GM18519 (cell line): ENCODE measurements around the gene NDUFB4.
"Not testable (repeated sequence)": the region's sequence is repeated elsewhere in the genome, so short reads cannot be mapped to it uniquely, and the experiment has no call there.

Experiments
- ATAC-seq: cut with Tn5 transposase; IDR thresholded peaks from one replicate; pipeline ENCODE4 v1.9.1; 2021; ENCODE audit warnings: mild to moderate bottlenecking, moderate library complexity; ENCODE audit not compliant: unreplicated experiment, low FRiP score

Gene NDUFB4

DNA sequence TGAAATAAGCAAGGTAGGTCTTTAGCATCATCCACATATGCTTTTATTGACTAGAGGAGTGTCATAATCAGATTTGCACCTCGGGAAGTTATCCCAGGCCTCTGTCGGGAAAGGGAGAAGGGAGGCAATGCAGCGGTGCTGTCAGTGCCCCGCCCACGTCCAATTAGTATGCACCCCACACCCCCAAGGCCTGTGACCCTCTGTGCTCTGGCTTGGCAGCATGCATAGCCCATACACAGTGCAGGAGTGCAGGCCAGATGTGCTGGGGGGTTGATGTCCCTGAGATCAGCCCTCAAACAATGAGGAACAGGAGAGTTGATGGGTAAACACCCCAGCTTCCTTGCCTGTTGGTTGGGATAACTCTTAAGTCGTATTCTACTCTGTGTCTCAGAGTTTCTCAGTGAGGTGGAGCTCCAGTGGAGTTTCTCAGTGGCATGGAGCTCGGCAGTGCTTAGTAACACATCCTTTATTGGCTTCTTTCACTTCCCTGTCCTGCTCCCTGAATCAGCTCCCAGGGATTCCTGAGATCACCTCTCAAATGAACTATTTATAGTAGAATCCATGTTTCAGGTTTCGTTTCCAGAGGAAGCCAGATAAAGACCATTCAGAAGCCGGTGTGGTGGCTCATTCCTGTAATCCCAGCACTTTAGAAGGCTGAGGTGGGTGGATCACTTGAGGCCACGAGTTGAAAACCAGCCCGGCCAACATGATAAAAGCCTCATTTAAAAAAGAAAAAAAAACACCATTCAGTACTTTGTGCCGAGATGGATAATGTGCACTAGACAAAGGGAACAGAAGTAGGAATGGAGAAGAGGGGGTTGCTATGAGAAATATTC is 26.7 kb upstream of the NDUFB4 start:
- ATAC-seq: no peak

DNA sequence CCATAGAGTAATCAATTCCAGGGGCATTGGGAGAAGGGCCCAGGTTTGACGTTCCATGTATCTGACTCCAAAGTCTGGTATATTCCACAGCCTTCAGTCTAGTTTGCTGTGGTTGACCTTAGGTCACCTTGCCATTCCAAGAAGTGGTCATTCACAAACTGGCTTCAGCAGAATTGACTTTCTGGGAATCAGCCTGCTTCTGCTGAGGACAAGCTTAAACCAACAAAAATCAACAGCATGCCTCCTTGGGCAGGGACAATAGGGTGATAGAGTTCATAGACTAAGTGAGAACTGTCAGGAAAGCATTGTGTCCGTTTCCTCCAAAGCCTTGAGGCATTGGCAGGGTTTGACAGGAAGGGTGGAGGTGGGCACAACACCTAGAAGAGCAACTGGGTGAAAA is 24.1 kb upstream of the NDUFB4 start:
- ATAC-seq: no peak

DNA sequence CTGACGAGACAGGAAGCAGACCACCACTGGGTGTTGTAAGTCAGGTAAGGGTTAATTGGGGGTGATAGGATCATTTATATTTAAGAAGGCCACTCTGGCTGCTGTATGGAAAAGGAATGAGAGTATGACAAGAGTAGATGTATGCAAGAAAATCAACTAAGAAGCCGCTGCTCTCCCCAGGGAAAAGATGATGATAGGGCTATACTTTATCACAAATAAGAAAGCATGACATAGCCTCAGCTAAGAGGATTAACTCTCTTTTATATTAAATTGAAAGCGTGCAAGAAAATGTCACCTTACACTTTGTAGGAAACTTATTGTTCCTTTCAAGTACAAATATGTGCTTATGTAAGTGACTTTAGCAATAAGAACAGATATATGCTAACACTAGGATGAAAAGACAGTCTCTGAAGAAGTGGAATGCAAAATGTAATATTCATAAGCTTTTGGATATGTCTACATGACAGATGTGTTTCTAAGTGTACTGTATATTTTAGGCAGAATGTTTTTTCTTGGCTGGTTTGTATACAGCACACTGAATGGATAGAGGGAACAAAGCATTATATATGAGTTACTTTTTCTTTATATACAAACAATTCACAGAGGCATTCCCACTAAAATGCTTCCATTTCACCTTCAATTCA is 8.7 kb upstream of the NDUFB4 start:
- no peak for ATAC-seq

DNA sequence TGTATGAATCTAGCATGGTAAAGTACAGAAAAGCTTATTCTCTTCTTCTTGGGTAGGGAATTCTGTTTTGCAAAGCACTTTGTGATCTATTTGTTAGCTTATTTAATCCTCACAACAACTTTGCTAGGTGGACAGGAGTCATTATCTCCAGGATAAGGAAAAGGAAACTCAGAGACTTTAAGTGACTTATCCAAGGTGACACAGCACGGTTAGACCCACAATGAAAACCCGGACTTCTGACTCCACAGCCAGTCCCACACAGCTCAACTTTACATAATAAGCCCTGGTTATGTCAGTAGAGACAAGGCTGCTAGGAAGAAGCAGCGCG is 384 bp upstream of the NDUFB4 start:
- ATAC-seq: no peak

DNA sequence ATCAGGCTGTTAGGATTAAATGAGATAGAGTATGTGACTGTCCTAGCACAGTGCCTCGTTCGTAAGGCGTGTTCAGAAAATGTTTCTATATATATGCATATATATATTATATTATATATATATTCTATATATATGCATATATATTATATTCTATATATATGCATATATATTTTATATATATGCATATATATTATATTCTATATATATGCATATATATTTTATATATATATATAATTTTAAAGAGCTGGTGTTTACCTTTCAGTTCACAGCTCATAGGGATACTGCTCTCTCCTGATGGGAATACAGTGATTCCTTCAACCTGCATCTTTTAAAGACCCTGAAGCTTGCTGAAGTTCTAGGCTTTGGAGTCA is 702 bp downstream of the NDUFB4 start:
- ATAC-seq: no peak

DNA sequence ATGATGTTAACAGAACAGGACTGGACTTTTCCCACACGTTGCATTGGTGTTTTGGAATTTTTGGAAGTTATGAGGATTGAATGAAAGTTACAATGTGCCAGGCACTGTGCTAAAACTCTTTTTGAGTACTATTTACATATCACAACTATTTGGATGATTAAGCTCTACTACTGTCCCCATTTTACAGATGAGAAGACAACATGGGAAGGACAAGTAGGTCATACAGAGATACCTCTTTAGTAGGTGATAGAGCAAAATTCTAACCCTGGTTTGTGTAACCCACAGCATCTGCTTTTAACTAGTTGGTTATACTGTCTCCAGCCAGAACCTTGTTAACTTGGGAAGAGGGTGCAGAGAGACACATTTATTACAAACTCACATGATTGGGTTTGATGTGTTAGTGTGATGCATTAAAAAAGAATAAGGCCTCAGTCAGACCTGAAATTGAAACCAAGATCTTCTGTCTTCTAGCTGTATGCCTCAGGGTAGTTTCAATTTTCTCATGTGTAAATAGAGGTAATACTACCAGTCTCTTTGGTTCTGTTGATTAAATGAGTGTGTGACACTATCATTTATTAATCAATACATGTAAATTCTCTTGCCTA is 1.4 kb downstream of the NDUFB4 start:
- peak; percentile 37 for ATAC-seq

DNA sequence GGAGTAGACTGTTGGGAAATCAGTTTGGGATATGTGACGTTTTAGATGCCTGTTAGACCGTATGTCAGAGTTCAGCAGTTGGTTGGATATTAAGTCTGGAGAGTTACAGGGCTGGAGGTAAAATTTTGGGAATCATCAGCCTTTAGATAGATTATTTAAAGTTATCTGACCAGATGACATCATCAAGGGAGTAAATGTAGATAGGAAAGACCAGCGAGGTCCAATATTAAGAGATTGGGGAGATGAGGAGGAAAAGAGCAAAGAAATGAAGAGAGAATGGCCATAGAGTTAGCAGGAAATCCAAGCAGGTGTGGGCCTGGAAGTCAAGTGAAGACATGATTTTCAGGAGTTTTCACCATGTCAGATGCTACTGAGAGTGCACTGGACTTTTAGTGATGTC is 3.1 kb downstream of the NDUFB4 start:
- ATAC-seq: no peak

DNA sequence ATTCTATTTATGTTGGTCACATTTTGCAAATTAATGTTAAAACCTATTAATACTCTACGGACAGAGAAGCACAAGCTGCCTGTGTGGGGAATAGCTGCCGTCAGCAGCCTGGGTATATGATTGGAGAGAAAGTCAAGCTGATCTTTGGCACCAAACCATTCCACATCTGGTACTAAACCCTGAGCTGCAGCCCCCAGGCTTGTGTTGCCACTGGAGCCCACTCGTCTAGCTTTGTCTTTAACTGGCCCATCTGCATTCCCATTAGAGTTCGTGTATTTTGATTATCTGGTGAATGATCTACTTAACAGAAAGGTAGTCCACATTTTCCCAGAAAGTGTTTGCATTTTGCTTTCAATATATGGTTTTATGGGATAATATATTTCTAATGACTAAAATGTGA is 5.4 kb downstream of the NDUFB4 start:
- ATAC-seq: no peak

DNA sequence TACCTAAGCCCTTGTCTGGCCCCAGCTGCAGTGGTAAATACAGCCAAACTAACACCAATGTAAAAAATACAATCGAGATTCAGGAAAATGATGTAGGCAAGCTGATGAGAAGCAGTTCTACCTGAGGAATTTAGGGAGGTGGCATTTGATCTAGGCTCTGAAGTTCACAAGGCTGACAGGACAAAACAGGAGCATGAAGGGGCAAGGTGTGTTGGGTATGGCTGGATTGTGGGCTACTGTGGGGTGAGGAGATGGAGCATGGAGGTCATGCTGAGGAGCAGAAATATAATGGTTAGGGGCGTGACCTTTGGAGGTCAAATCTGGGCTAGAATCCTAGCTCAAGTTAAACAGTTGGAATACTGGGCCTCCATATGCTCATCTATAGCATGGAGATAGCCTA is 6.5 kb downstream of the NDUFB4 start:
- ATAC-seq: no peak

DNA sequence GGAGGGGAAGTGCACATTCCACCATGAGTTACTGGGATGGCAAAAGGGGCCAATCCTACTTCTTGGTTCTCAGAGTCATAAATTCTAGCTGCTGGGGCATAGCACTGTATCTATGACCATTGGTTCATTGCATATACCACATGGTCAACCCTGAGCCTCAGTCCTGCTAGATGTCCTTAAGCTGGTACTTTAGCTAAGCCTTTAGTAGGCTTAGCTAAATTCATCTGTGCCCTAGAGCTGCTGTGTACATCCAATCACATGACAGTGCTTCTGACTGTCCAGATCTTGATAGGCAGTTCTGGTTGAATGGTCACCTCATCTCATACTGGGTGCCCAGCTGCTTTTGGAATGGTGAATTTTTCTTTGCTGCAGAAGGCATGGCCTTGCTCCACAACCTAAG is 8.2 kb downstream of the NDUFB4 start:
- no peak for ATAC-seq

DNA sequence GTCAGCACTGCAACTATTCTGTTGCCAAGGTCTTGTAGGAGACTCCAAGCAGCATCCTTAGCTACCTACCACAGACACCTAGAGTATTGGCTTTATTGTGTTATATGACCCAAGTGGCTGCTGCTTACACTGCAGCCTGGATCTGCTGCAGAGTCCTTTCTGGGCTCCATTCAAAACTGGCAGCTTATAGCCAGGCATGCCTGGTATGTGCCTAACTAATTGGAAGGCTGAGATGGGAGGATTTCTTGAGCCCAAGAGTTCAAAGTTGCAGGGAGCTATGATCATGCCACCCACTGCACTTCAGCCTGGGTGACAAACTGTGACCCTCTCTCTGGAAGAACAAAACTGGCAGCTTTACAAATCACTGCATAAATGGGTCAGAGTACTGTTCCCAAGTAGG is 8.6 kb downstream of the NDUFB4 start:
- no peak for ATAC-seq

DNA sequence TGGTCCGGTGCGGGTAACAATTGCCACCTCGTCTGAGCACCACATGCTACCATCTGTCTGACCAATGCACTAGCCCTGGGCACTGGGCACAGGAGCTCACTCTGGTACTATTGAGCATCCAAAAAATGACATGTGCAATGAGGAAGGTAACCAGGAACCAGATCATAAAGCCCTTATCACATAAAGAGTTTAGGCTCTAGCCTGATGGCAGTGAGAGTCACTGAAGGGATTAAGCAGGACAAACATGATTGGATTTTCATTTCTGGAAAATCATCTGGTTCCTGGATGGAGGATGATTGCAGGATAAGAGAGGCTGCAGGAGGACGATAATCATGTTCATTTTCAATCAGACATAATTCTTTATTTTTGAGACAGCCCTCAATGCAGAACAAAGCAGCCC is 12.4 kb downstream of the NDUFB4 start:
- no peak for ATAC-seq

DNA sequence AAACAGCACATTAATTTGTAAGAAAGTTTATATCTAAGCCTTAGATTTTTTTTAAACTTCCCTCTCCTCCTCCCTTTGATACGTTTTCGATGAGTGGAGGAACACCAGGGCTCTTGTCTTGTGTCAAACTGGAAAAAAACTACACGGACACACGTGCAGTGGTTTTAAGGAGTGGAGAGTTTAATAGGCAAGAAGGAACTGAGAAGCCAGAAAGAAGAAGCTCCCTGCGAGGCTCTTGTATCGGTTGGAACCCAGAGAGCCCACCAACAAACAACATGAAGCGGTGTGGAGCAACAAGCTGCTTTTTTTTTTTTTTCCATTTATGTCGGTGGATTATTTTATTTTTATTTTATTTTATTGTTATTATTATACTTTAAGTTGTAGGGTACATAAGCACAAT is 18.6 kb downstream of the NDUFB4 start:
- no peak for ATAC-seq

DNA sequence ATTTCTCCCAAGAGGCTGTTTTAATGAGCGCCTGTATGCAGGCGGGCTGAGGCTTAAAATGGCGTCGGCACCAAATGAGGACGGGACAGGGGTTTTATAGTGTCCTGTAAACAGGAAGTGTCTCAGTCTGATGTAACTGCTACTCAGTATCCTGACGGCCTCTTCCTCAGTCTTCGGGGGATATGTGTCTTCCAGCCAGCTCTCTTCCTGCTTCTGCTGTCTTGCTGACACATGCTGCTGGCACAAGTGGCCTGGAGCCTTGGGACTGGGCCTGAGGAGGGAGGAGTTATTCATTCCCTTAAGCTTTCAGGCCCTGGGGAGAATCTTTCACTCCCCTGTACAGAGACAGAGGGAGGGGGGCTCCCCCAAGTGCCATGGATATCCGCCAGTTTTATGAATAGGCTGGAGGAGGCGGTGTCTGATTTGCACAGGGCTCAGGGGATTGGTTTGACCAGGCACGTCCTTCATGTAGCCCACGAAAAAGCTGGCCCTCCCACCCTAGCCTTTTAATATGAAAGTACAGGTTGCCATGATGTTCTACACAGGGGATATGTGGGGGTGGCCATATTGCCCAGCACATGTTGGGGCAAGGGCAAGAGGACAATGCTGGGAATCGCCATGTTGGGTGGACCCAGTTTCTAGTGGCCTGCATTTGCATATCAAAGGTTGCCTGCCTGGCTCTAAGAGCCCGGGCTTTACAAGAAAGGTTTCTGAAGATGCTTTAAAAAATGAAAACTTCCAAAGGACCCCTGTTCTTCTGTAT is 19.9 kb downstream of the NDUFB4 start:
- no peak for ATAC-seq

DNA sequence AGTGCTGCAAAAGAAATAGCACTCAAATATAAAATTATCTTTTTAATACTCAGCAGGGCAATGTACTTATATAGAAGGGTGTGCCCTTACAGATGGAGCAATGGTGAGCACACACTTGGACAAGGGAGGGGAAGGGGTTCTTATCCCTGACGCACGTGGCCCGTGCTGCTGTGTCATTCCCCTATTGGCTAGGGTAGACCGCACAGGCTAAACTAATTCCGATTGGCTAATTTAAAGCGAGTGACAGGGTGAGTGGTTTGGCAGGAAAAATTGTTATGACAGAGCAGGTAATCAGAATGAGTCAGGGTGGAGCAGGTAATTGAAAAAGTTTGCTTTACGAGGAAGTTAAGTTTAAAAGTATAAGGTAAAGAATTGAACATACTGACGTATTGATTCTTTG is 20.6 kb downstream of the NDUFB4 start:
- ATAC-seq: not testable (repeated sequence)

DNA sequence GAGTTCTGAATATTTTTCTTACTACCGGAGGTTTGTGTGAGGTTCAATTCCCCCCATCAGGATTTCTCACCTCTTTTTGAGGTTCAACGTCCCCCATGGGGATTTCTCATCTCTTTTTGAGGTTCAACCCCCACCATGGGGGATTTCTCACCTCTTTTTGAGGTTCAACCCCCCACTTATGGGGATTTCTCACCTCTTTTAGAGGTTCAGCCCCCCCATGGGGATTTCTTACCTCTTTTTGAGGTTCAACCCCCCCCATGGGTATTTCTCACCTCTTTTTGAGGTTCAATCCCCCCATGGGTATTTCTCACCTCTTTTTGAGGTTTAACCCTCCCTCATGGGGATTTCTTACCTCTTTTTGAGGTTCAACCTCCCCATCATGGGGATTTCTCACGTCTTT is 26.3 kb downstream of the NDUFB4 start:
- no peak for ATAC-seq

DNA sequence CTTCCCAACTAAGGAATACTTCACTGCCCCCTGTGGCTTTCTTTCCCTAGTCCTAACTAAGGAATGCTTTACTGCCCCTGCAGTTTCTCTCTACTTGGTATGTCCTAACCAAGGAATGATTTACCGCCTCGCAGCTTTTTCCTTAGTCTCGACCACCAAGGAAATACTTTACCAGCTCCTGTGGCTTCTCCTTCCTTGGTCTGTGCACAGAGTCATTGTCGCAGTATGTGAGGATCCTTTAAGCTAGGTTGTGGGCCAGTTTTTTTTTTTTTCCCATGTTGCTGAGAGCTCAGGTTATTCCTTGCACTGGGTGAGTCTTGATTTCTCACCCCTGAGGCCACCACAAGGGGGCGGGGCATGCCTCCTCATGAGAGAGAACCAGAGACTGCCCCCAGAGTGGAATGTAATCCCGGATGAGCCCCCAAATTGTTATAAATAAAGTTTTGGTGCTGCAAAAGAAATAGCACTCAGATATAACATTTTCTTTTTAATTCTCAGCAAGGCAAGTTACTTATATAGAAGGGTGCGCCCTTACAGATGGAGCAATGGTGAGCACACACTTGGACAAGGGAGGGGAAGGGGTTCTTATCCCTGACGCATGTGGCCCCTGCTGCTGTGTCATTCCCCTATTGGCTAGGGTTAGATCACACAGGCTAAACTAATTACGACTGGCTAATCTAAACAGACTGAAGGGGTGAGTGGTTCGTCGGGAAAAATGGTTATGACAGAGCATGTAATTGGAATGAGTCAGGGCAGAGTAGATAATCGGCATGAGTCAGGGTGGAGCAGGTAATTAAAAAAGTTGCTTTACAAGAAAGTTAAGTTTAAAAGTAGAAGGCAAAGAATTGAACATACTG is 27.0 kb downstream of the NDUFB4 start:
- ATAC-seq: no peak

DNA sequence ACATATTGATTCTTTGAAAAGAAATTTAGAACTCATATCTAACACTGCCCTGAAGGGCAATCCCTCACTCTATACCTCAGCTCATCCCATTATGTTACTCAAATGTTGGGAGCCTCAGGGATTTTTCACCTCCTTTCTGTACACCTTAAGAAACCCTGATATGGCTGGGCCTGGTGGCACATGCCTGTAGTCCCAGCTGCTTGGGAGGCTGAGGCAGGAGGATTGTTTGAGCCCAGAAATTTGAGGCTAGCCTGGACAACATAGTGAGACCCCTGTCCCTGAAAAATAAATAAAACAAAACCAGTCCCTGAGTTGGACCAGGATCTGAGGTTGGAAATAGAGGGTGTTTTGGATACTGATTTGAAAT is 27.6 kb downstream of the NDUFB4 start:
- ATAC-seq: no peak

DNA sequence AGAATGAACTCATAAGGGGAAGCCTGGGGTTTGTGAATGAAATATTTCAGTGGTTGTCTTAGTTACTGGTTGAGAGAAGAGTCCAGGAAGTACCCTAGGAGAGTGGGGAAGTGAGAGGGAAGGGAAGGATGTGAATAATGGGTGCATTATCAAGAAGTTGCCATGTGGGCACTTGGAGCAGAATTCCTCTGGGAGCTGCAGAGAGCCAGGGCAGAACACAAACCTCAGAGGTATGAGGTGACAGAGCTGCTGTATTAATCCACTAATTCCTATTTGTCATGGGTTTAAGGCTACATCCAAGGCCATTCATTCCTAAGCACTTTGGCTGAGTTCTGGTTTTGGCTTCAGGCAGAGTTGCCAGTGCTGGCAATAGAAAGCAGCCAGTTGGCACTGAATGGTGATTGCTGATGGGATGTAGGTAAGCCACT is 29.0 kb downstream of the NDUFB4 start:
- no peak for ATAC-seq

DNA sequence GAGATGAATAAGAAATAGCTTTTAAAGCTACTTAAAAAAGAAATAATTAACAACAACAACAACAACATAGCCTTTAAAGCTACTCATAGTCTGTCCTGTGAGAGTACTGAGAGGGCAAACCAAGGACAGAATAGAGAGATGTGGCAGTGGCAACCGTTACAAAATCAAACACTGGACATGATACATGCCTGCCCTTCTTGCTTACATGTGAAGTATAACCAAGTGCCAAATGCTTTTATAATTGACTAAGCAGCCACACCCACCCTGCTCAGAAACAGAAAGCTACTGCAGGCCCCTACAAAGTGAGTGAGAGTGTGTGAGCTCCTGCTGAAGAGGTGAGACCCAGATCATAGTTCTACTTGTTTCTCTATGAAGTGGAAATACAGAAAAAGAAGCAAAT is 38.4 kb downstream of the NDUFB4 start:
- no peak for ATAC-seq
